Sigmoid colon (tissue), 4 donors: Measurements from ENCODE around the gene C1orf141.

ENCODE experiments used
- CTCF ChIP-seq, 4 experiments: fragments of 450-650 bp in 3 of 4; fragments of 200-600 bp in 1 of 4; IDR thresholded peaks; one replicate each; pipeline ENCODE4 v1.5.1; 2016 to 2019; ENCODE audit warnings: antibody characterized with exemption in 4 of 4, mild to moderate bottlenecking in 3 of 4, moderate library complexity in 2 of 4
- EP300 ChIP-seq, 4 donors: sonication (generic); formaldehyde crosslinking; IDR thresholded peaks; one replicate each; pipeline ENCODE4 v1.6.1; 2017; ENCODE audit warnings: antibody characterized with exemption in 4 of 4
- POLR2A ChIP-seq, 2 donors: fragments of 450-650 bp; IDR thresholded peaks; one replicate each; pipeline ENCODE4 v1.6.1; 2016; ENCODE audit warnings: antibody characterized with exemption in 2 of 2, mild to moderate bottlenecking in 2 of 2, moderate library complexity in 2 of 2
- POLR2AphosphoS5 ChIP-seq, 4 donors: sonication (generic); formaldehyde crosslinking; IDR thresholded peaks; one replicate each; pipeline ENCODE4 v1.6.1; 2017; ENCODE audit warnings: antibody characterized with exemption in 4 of 4

DNA sequence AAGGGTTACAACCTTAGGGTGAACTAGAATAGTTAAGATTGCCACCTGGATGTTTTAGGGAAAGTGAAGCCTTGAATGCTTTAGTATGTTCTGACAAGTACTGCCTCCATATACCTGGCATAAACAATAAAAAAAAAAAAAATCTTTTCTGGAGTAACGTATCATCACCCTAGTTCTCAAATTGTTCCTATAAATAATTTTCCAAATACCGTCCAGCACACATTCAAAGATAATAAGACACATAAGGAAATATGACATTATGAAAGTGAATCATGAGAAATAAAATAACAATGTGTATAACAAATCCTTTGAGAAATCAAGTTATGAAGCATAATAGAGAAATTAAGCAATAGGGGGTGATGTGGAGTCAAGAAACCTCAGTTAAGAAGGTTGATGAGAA lies 20.6 kb downstream of the C1orf141 start:
- no peak for TF ChIP-seq CTCF (IDR thresholded peaks at IDR 0.05)
- TF ChIP-seq POLR2AphosphoS5 (IDR thresholded peaks at IDR 0.05), result no peak
- TF ChIP-seq POLR2A (IDR thresholded peaks at IDR 0.05), result no peak
- no peak for TF ChIP-seq EP300 (IDR thresholded peaks at IDR 0.05)
